ENCODE data around the gene IL12B.
"Not testable (repeated sequence)": the region's sequence is repeated elsewhere in the genome, so short reads cannot be mapped to it uniquely, and the experiment has no call there.

IL12B gene

DNA sequence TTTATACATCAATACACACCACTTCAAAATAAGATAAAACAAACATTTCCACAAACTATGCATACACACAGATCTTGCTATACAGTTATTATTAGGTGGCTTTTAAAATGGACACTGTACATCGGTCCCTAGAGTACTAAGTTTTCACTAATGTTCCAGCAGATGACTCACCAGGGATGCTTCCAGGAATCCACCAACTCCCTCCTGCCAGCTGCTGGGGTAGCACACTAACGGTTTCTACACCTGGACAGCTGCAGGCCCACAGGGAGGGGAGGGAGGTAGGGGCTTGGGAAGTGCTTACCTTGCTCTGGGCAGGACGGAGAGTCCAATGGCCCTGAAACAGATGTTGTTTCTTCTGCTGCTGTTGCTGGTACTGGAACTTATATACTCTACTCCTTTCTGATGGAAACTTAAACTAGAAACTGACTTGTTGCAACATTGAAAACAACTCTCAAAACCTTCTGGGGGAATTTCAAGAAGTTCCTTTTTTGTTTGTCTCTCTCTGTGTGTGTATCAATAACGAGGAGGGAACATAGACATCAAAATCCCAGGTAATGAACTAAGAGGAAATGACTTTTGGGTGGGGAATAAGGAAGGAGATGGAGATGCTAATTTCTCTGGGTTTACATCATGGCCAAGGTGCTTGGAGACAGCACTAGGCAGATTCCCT is at the start of gene IL12B:
Gene IL12B (minus strand): TSS at position 357 of the 670 bp plus-strand sequence. CDS start 3,705 bp downstream, outside the sequence.
- DNase-seq, result no peak

DNA sequence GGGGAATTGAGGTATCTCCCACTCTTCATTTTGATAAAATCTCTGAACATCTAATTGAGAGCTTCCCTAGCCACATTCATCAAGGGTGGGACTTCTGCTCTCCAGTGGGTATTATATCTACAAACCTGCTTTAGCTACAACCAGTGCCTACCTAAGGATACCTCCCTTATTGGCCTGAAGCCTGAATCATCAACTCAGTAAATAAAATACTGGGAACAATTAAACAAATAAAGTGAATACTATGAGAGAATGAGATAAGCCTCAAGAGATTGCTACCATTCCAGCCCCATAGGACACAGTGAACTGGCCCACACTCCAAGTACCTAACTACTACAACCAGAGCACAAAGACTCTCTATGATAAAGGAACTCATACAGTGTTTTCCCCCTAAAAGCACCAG is 47.4 kb upstream of the IL12B start:
- no peak for DNase-seq

DNA sequence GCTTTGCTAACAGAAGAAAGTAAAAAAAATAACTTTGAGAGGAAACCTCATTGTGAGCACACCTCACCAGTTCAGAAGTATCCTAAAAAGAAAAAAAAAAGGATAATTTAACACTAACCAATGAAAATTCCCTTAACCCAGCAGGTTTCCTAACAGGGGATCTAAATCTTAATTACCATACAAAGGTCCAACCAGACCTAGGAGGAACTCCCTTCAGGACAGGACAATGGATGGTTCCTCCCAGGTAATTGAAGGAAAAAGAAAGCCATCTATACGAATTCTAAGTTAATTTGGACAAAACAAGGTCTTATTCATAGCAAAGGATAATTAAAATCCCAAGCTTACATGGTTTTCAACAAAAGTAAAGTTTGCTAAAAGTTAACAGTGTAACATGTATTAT is 37.6 kb upstream of the IL12B start:
- not testable (repeated sequence) for DNase-seq

DNA sequence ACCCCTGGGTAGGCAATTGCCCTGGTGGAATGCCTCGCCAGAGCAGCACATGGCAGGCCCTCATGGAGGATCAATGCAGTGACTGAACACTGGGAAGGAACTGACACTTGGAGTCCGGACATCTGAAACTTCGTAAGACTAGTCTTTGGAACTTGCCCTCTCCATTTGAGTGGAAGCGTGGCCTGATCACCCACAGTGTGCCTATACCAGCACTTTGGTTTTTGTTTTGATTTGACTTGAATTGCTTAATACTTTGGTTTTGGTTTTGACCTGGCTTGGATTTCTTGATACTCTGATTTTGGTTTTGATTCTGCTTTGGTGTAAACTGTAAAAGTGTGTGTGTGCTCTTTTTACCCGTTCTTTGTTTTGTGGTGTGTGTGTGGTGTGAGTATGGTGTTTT is 36.5 kb upstream of the IL12B start:
- DNase-seq, result not testable (repeated sequence)

DNA sequence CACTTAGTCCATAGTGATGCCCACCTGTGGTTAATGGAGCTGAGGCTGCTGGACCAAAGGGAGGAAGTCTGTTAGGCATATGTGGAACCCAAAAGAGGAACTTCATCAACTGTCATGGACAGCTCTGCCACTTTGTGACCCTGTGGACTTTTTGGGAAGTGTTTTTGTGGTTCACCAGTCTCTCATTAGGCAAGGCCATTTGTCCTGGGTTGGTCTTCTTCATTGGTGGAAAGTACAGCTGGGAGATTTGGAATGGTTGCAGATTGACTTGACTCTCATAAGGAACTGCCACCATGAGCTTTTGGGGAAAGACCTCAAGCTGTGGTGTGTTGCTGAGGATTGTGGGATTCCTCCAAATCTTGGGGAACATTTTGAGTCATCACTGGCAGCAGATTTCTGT is 31.9 kb upstream of the IL12B start:
- no peak for DNase-seq

DNA sequence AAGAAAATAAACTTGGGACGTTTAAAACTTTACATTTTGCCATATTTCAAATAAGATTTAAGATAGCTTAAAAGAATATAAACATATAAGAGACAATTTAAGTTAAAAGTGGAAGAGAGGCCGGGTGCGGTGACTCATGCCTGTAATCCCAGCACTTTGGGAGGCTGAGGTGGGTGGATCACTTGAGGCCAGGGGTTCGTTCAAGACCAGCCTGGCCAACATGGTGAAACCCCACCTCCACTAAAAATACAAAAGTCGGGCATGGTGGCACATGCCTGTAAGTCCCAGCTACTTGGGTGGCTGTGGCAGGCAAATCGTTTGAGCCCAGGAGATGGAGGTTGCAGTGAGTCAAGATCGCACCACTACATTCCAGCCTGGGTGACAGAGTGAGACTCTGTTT is 29.6 kb upstream of the IL12B start:
- not testable (repeated sequence) for DNase-seq

DNA sequence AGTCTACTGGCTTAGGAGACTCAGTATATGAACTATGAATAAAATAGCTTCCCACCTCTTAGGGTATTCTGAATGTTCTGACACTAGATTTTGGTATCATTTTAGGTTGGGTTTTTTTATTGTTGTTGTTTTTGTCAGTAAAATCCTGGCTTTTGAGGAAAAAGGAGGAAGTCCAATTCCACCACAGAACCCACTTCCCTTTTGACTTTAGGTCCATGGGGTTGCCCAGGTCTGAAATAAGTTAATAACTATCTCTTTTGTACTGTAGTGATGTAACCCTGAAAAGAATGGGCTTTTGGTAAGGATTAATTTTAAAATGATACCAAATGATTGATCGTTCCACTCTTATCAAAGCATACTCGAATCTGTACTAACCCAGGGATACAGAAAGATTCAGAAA is 29.1 kb upstream of the IL12B start:
- DNase-seq, result no peak

DNA sequence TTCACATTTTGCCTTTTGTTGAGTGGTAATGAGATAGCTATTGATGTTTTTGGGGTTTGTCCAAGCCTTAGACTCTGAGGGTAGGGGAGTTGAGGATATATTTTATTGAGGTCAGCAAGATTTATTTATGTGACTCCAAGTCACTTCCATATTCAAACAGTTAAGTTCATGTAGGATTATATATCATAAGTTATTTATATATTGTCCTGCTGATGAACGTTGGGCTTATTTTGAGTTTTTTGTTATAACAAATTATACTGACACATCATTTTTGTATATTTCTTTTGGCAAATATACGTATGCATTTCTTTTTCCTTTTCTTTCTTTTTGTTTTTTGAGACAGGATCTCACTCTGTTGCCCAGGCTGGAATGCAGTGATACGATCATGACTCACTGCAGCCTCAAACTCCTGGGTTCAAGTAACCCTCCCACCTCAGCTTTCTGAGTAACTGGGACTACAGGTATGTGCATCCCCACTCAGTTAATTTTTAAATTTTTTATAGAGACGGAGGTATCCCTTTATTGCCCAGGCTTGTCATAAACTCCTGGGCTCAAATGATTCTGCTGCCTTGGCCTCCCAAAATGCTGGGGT is 23.5 kb upstream of the IL12B start:
- no peak for DNase-seq

DNA sequence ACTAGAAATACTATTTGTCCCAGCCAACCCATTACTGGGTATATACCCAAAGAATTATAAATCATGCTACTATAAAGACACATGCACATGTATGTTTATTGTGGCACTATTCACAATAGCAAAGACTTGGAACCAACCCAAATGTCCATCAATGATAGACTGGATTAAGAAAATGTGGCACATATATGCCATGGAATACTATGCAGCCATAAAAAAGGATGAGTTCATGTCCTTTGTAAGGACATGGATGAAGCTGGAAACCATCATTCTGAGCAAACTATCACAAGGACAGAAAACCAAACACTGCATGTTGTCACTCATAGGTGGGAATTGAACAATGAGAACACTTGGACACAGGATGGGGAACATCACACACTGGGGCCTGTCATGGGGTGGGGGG is 20.4 kb upstream of the IL12B start:
- DNase-seq, result not testable (repeated sequence)

DNA sequence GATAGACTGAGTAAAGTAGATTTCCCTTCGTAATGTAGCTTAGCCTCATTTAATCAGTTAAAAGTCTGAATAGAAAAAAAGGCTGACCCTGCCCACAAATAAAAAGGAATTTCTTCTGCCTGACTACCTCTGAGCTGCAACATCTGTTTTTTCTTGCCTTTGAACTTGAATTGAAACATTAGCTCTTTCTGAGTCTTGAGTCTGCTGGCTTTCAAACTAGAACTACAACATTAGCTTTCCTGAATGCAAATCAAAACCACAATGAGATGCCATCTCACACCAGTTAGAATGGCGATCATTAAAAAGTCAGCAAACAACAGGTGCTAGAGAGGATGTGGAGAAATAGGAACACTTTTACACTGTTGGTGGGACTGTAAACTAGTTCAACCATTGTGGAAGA is 19.9 kb upstream of the IL12B start:
- not testable (repeated sequence) for DNase-seq

DNA sequence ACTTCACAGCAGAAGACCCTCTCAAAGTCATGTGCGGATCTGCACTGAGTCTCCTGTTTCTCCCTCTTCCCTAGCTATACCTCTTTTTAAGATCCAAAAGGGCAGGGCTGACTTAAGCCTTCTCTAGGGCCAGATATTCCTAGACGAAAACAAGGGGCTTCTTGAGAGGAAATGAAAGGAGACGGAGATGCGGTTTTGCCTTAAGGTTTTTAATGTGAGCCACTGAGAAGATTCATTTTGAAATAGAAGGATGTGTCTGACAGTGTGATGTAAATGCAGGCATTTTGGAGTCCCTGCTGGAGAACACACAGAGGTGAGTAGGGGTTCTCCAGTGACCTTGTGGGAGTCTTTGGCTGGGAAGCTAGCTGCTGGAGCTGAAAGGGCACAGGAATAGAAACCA is 15.6 kb upstream of the IL12B start:
- DNase-seq, result no peak

DNA sequence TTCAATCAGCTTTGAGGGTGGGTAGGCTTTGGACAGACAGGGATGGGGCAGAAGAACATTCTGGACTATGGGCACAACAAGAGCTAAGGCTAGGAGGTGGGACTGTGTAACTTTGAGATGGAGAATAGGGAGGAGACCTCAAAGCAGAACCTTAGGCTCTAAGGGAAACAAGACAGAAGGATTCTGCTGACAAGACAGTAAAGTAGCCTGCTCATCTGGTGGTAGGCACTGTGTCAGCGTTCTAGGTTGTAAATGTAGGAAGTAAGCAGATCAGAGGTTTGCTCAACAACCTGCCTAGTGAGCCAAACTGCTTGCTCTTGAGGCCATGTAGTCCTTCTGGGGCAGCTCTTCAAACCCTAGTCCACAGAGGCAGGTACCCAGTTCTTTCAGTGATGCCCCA is 15.0 kb upstream of the IL12B start:
- DNase-seq, result no peak

DNA sequence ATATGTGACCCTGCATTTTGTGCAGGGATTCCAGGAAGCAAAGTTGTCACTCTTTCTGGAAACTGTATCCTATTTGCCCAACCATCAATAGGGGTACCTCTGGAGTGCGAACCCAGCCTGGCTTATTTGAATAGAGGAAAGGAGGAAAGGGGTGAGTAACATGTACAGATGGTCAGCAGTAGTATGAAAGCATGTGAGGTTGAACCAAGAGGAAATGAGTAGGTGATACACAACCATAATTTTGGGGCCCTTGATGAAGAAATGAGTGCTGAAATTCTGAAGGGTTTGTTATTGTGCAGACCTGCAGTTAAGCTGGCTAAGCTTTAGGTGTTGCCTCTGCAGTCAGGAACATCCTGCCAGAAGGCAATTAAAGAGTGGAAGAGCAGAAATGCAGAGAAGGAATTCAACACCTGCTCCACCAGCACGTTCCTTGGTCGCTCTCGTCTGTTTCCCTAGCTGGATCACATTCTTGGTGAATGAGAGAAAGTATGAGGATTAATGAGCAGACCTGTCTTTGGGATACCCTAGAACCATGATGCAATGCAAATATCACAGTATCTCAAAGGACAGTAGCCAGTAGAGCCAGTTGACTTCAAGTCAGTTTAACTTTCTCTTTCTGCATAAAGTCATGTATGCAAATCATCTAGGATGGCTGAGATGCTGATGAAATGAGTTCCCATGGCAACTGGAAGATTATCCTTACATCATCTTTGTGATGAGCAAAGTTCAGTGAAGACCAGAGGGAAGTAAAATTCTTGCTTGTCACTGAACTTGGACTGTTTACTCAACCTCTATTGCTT is 13.2 kb upstream of the IL12B start:
- no peak for DNase-seq

DNA sequence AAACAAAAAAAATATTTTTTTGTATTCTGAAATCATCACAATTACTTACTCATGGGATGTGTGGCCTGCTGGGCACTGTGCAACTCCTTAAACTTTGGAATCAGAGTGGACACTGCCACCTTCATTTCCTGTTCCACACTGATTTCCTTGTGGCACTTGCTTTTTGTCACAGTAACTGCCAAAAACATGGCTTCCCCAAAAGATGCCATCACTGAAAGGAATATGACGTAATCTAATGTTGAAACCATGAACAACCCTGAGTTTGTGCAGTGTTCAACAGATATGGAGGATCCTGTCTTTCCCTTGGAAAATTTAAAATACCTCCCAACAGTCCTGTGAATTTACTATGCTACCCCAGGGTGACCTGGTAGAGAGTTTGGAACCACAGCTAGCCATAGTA is 12.6 kb upstream of the IL12B start:
- no peak for DNase-seq

DNA sequence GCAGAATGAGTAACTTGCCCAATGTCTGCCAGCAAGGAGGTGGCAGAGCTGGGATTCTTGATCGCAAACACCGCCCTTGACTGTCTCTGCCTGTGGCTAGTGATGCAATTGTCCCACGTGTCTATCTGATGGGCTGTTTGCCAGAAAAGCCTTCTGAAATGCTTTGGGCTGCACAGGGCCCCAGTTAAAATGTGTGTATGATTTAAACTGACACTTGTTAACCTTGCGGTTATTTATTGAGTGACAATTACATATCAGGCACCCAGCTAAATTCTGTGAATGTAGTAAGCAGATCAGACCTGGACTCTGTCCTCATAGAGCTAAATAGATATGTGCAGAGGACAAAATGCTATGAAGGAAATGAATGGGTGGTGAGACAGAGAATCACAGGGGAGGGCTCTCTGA is 11.6 kb upstream of the IL12B start:
- no peak for DNase-seq

DNA sequence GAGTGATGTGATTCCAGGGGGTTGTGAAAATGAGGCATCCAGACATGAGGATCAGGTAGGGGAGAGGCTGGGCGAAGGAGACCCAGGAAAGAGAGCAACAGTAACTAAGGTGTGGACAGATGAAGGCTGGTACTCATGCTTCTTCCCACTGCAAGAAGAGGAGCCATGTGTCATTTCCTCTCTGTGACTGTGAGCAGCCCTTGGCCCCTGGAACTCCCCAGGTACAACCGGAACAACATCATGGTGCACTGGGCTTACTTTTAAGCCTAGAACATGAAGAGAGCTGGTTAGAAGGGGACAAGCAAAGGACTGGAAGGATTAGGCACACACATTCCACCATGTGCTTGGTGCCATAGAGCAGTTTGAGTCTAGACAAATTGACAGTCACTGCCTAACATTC is 10.9 kb upstream of the IL12B start:
- no peak for DNase-seq

DNA sequence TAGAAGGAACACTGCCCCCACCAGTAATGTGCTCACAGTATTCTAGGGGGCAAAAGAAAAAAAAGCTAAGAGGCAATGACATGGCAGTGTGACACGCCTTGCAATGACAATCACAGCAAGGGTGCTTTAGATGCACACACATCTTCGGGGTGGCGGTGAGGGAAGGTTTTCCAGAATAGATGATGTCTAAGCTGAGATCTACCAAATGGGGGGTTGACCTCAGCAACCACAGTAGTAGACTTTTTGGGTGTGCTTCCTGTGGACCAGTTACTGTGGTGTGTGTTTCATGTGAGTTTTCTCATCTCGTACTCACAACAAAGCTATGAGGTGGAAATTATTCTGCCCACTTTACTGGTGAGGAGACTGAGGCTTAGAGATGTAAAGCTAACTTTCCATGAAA is 10.2 kb upstream of the IL12B start:
- DNase-seq, result no peak

DNA sequence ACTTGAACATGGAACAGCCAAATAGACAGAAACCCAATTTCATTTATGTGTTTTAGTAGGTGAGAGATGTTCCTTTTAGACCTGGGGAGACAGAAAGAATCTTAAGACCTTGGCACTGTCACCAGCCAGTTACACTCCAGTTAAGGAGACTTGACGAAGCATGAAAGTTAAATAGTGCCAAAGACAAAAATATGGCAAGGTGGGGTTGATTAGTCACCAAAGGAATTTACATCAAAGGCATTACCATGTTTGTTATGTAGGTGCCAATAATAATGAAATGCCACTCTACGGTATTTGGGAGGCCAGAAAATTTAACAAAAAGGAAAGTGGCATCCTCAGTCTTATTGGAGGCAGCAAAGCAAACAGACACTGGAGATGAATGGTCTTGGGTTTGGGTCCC is 9.2 kb upstream of the IL12B start:
- DNase-seq, result no peak

DNA sequence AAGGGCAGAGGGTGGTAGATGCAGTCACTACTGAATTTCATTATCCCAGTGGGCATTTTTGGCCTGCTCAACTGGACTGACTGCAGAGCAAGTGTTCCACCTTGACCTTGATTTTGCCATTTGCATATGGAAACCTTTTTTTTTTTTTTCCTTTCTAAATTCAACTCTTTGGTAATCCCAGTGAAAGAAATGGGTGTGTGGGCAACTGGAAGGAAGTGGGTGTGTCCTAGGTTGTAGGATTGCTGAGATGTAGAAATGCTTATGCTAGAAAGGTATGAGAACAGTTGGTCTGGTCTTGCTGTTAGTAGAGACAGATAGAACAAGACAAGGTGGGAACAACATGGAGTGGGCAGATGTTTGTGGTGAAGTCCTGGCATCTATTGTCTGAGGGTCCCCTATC is 7.8 kb upstream of the IL12B start:
- DNase-seq, result no peak

DNA sequence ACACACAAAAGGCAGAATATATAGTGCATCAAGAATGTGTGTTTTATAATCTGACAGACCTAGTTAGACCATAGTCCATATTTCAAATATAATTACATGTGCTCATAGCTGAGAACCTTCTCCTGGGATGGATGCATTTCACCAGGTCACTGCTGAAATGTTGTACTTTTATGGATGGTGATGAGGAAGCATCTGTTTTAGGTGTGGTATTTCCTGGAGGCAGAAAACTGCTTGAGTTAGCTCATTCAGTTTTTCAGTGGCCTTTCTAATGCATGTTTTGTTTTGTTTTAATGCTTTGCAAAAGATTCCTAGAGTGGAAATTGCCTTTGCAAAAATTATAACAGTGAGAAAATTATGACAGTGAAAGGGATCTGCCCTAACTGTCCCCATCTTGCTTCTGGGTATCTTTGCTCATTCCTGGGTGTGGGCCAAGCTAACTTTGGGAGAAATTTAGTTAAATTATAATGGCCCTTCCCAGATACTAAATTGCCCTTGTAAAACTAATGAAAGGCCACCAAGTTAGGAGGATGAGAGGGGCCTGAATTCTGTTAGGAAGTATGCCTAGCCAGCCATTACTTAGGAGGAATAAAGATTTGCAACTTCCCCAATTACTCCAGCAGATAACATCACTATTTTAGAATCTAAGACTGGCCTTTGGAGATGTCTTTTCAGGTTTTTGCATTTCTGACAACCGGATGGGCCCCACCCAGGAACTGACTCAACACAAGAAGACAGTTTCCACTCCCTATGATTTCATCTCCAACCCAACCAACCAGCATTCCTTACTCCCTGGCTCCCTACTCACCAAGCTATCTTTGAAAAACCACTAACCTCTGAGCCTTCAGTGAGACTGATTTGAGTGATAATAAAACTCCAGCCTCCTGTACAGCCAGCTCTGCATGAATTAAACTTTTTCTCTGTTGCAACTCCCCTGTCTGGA is 7.0 kb upstream of the IL12B start:
- DNase-seq, result no peak

DNA sequence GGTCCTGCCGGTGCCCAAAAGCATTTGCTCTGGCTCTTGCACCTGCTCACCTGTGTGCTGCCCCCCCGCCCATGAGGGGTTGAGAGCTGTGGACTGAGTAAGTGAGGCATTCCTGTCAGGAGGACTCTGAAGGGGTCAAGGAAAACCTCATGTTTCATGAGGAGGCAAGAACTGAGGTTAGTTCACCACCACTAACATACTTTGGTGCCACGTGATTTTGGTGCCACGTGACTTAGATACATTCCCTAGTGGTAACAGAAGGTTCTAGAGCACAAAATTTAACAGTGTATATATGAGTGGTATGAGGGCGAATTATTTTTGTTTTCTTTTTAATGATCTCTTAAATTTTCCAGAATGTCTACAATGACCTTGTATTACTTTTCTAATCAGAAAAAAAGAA is 6.3 kb upstream of the IL12B start:
- DNase-seq, result no peak

DNA sequence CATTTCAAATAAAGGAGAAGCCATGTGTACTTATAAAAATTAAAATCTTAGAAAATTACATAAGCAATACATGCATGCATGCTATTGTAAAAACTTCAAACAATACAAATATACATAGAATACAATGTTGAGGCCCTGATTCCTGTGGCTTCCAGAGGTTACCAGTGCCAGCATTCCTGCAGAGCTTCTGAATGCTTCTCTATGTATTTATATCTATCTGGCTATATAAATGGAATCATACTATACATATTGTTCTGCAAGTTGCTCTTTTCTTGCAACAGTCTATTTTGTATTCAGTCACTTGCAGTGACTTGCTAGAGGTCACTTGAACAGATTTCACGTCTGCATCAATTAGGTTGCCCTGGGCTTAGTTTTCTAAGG is 3.2 kb upstream of the IL12B start:
- DNase-seq, result no peak
